ENCODE data around the gene EPS8L1.
"Not testable (repeated sequence)": the region's sequence is repeated elsewhere in the genome, so short reads cannot be mapped to it uniquely, and the experiment has no call there.

EPS8L1 gene

DNA sequence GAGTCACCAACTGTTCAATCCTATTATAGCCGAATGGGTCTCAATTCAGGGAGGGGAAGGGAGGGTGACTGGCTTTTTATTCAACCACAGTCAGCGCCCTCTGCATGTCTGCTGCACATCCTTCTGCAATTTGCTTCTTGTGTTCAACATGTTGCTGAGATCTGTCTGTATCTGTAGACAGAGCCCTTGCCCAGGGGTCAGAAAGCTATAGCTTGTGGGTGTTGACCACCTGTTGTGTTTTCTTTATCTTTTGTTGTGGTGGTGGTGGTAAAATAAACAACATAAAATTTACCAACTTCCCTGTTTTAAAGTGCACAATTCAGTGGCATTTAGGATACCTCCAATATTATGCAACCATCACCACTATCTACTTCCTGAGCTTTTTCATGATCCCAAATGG is 29.6 kb downstream of the EPS8L1 start:
- TF ChIP-seq, protein P1, sequence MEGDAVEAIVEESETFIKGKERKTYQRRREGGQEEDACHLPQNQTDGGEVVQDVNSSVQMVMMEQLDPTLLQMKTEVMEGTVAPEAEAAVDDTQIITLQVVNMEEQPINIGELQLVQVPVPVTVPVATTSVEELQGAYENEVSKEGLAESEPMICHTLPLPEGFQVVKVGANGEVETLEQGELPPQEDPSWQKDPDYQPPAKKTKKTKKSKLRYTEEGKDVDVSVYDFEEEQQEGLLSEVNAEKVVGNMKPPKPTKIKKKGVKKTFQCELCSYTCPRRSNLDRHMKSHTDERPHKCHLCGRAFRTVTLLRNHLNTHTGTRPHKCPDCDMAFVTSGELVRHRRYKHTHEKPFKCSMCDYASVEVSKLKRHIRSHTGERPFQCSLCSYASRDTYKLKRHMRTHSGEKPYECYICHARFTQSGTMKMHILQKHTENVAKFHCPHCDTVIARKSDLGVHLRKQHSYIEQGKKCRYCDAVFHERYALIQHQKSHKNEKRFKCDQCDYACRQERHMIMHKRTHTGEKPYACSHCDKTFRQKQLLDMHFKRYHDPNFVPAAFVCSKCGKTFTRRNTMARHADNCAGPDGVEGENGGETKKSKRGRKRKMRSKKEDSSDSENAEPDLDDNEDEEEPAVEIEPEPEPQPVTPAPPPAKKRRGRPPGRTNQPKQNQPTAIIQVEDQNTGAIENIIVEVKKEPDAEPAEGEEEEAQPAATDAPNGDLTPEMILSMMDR (IDR thresholded peaks at IDR 0.05; ENCODE audit: control insufficient read depth, extremely low read depth, insufficient read depth): no peak
- H3K4me3 ChIP-seq (ENCODE audit: low read depth, low read length): no peak overlapping the region
- DNase-seq (ENCODE audit: low read depth): no peak

DNA sequence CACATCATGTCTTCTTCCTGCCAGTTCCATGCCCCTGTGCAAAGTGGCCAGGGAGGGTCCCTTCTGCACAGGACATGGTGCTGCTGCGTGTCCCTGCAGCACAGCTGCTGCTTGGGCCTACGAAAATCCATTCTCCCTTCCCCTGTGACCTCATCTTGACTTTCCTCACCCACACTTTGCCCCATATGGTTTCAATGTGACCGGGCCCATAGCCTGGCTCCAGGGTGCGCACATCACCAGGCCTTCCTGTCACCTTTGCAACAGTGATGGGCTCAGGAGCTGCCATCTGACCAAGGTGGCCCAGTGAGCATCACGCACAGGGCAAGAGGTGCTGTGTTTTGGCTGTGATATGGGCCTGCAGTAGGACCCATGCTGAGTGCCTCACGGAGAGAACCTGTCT is 30.9 kb downstream of the EPS8L1 start:
- no peak overlapping the region for H3K4me3 ChIP-seq (ENCODE audit: low read depth, low read length)
- TF ChIP-seq, protein P1 (IDR thresholded peaks at IDR 0.05; ENCODE audit: control insufficient read depth, extremely low read depth, insufficient read depth): no peak
- no peak for DNase-seq (ENCODE audit: low read depth)

DNA sequence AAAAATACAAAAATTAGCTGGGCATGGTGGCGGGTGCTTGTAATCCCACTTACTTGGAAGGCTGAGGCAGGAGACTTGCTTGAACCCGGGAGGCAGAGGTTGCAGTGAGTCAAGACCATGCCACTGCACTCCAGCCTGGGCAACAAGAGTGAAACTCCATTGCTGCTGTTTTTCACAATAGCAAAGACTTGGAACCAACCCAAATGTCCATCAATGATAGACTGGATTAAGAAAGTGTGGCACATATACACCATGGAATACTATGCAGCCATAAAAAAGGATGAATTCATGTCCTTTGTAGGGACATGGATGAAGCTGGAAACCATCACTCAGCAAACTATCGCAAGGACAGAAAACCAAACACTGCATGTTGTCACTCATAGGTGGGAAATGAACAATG is 31.6 kb downstream of the EPS8L1 start:
- DNase-seq (ENCODE audit: low read depth); H3K4me3 ChIP-seq (ENCODE audit: low read depth, low read length): not testable (repeated sequence)

DNA sequence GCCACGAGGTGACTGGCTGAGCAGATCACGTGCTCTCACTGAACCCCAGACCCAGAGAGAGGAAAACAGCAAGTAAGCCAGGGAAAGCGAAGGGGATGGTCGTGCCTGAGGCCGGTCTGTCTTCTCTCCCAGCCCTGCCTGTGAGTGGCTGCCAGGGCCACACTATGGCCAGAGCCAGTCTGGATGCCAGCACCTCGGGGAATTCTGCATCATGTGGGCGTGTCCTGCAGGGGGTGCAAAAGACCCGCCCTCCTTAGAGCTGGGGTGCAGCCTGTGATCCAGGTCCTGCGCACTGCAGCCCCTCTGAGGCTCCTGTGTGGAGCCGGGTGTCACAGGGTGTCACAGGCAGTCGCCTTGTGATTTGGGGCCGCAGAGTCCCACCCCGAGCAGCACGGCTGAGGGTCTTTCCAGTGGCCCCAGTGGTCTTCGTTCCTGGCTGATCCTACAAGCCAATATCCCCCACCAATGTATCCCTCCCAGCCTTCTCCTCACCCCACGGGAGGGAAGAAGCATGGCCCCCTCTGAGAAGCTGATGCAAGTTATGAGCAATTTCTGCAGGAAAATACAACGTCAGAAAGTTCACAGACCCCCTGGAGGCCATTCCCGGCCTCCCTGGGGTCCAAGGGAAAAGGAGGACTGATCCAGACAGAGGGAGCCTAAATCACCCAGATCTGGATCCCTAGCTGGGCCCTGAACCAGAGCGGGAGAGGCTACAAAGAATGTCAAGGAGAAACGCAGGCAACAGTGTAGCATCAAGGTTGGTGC is 34.0 kb downstream of the EPS8L1 start:
- H3K4me3 ChIP-seq (ENCODE audit: low read depth, low read length): no peak overlapping the region
- TF ChIP-seq, protein P1 (IDR thresholded peaks at IDR 0.05; ENCODE audit: control insufficient read depth, extremely low read depth, insufficient read depth): no peak
- no peak for DNase-seq (ENCODE audit: low read depth)

DNA sequence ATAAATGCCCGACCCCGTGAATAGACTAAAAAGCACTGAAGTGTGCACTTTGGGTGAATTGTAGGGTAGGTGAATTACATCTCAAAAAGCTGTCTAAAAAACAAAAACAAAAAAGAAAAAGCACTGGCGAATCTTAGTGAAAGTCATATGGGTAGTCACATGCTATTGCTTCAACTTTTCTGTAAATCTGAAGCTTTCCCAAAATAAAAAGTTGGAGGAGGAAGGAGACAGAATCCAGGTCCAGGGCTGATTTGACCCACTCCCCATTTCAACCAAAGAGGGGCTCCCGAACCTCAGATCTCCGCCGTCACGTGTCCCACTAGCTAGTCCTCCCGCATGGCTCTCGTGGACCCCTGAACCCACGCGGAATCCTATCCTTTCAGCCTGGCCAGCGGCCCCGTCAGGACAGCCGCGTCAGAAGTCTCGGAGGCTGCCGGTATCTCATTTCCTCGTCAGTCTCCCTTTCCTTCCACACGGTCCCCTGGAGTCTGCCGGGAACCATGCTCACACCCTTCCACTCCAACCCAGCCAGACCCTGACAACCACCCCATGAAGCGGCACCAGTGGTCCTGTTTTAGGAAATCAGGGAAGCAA is 35.7 kb downstream of the EPS8L1 start:
- no peak overlapping the region for H3K4me3 ChIP-seq (ENCODE audit: low read depth, low read length)
- TF ChIP-seq, protein P1 (IDR thresholded peaks at IDR 0.05; ENCODE audit: control insufficient read depth, extremely low read depth, insufficient read depth): no peak
- DNase-seq (ENCODE audit: low read depth): no peak

DNA sequence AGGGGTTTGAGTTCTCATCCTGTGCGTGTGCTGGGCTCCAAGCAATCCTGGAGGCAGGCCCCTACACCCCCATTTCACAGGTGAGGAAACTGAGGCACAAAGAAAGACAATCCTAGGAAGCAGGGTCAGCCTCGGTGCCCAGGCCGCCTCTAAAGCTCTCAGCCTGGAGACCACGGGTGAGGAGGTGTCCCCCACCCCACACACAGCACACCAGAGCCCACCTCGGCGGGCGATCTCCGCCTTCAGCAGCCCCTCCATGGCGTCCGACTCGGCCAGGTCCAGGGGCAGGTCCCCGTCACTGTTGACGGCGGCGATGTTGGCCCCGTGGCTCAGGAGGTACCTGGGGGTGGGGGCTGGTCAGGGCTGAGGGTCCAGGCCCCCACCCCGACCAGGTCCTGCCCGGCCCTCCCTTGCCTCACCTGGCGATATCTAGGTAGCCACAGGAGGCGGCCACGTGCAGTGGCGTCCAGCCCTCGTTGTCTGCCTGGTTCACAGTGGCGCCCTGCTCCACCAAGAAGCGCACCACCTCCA is 36.6 kb downstream of the EPS8L1 start:
- no peak for DNase-seq (ENCODE audit: low read depth)
- TF ChIP-seq, protein P1 (IDR thresholded peaks at IDR 0.05; ENCODE audit: control insufficient read depth, extremely low read depth, insufficient read depth): no peak
- H3K4me3 ChIP-seq (ENCODE audit: low read depth, low read length): no peak overlapping the region

DNA sequence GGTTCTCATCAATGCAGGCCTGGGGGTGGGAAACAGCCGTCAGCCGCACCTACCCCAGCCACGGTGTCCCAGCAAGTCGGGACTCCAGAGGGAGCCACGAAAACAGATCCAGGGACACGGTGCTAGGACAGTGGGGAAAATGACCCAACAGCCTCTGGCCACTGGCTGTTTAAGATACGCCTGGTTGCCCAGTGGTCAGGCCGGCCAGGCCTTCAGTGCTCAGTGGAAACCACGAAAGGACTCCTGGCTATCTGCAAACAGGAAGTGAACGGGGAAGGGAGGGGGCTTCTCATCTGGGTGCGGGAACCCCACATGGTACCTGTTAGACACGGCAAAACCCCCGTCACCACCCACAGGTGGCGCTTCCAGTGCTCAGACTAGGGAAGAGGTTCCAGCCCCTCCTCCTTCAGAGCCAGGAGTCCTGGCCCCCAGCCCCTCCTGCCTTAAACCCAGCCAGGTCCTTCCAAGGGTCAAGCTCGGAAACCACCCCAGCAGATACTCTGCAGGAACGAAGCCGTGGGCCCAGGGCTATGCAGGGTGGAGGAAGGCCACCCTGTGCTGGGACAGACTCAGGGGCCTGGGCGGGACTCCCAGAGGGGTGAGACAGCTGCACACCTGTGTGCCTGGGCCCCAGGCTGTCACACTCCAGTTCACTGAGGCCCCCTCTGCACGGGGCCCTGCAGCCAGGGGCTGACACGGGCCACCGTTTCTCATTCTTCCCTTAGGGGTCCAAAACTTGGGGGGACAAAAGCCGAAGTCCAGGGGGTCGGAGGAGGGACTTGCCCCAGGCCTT is 37.3 kb downstream of the EPS8L1 start:
- no peak overlapping the region for H3K4me3 ChIP-seq (ENCODE audit: low read depth, low read length)
- DNase-seq (ENCODE audit: low read depth): no peak
- TF ChIP-seq, protein P1 (IDR thresholded peaks at IDR 0.05; ENCODE audit: control insufficient read depth, extremely low read depth, insufficient read depth): no peak

All from LNCaP clone FGC (cell line).